ENCODE results near the gene ARHGEF12. TPM values are rescaled to one million over a fixed set of nuclear protein-coding genes. Genes with fewer than 3 reads are reported as not detected.

ARHGEF12 gene
- polyA plus RNA-seq, 2 of the 4 experiments (the other 2 are of a cell fraction) = 16.7 to 27.2 TPM

DNA sequence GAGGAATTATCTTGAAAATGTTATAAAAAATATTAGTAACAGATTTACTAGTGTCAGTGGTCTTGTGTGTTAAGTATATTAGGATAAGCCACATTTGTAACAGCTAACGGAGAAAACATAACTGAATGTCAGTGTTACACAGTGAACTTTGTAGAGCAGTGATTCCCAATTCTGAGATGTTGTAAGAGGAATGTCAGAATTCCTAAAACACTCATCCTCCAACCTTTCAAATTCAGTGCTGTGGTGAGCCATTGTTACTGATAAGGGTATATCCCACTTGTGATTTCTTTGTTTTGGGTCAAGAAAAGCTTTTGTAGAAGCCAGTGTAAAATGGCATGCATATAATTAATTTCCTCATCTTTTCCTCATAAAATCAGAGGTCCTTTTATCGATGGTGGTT lies 61.9 kb downstream of the ARHGEF12 start:
- DNase-seq (ENCODE audit: low read depth in 1 of 2, low spot score in 1 of 2) = no peak
- Histone ChIP-seq H3K27ac (no peak overlapping the region), H3K9me3 (no peaks in the 10 kb centered on the region), H3K4me1 (peaks cover 44% of the 10 kb centered on the region), H3K4me3 (no peak overlapping the region), H3K4me2 (peak overlapping the region; percentile 9; the same call in 1 of the 3 replicates)
- POLR2A ChIA-PET = no interaction called here
- TF ChIP-seq, protein P1, sequence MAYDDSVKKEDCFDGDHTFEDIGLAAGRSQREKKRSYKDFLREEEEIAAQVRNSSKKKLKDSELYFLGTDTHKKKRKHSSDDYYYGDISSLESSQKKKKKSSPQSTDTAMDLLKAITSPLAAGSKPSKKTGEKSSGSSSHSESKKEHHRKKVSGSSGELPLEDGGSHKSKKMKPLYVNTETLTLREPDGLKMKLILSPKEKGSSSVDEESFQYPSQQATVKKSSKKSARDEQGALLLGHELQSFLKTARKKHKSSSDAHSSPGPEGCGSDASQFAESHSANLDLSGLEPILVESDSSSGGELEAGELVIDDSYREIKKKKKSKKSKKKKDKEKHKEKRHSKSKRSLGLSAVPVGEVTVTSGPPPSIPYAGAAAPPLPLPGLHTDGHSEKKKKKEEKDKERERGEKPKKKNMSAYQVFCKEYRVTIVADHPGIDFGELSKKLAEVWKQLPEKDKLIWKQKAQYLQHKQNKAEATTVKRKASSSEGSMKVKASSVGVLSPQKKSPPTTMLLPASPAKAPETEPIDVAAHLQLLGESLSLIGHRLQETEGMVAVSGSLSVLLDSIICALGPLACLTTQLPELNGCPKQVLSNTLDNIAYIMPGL (CRISPR knock-in tag; IDR thresholded peaks at IDR 0.05; ENCODE audit: borderline replicate concordance) = no peak
- TF ChIP-seq EHMT2 (IDR thresholded peaks at IDR 0.05; ENCODE audit: low read depth) (no peak), NFE2L2 (conservative IDR thresholded peaks at IDR 0.05; ENCODE audit: low read length) (no peak), FOSL2 (IDR thresholded peaks at IDR 0.05) (no peak), FOSL2 (CRISPR knock-in tag; IDR thresholded peaks at IDR 0.05) (no peak), ZC3H11A (IDR thresholded peaks at IDR 0.05) (no peak), CHD4 (IDR thresholded peaks at IDR 0.05; ENCODE audit: borderline replicate concordance) (no peak), FOXS1 (CRISPR knock-in tag; IDR thresholded peaks at IDR 0.05) (no peak), CHD2 (IDR thresholded peaks at IDR 0.05; ENCODE audit: low read length, partially characterized antibody) (no peak), RFX5 (IDR thresholded peaks at IDR 0.05) (no peak)
- TF ChIP-seq, protein P2, sequence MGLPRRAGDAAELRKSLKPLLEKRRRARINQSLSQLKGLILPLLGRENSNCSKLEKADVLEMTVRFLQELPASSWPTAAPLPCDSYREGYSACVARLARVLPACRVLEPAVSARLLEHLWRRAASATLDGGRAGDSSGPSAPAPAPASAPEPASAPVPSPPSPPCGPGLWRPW (IDR thresholded peaks at IDR 0.05) = no peak
- TF ChIP-seq, protein P3, sequence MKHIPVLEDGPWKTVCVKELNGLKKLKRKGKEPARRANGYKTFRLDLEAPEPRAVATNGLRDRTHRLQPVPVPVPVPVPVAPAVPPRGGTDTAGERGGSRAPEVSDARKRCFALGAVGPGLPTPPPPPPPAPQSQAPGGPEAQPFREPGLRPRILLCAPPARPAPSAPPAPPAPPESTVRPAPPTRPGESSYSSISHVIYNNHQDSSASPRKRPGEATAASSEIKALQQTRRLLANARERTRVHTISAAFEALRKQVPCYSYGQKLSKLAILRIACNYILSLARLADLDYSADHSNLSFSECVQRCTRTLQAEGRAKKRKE (CRISPR knock-in tag; IDR thresholded peaks at IDR 0.05; ENCODE audit: low read depth) = no peak
- no peak for ATAC-seq
- FAIRE-seq = no peak
- 79% methylated on average over 2 of the region's 2 CpGs for WGBS (ENCODE audit: missing lambda C conversion rate)
- CTCF ChIA-PET = no interaction called here

DNA sequence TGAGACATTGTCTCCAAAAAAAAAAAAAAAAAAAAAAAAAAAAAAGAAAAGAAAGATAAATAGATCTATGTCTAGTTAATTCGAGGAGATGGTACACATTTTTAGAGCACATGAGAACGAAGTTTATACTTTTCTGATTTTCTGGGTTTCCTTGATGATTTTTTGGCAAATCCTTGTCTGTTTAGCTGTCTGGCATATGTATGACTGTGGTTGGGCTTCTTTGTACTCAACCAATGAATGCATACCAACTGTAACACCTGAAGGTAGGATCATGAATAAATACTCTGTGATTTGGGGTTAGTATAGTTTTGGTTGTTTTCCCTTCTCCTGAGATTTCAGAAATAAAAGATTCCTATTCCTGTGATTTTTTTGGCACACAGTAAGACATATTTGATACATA lies 63.1 kb downstream of the ARHGEF12 start:
- FAIRE-seq = no peak
- no peak for ATAC-seq
- 48% methylated on average over 2 of the region's 2 CpGs for WGBS (ENCODE audit: missing lambda C conversion rate)

More for the DNA sequence above, 63.1 kb downstream of the ARHGEF12 start:
- Histone ChIP-seq H3K4me3 (no peak overlapping the region), H3K4me1 (peaks cover 54% of the 10 kb centered on the region), H3K4me2 (peak overlapping the region; percentile 82), H3K27ac (no peak overlapping the region), H3K9me3 (no peaks in the 10 kb centered on the region)
- DNase-seq (ENCODE audit: low read depth in 1 of 2, low spot score in 1 of 2) = no peak
- POLR2A ChIA-PET = no interaction called here
- no peak for TF ChIP-seq CHD4 (IDR thresholded peaks at IDR 0.05; ENCODE audit: borderline replicate concordance)
- no peak for TF ChIP-seq MAFK (IDR thresholded peaks at IDR 0.05; ENCODE audit: partially characterized antibody)
- TF ChIP-seq, protein P4, sequence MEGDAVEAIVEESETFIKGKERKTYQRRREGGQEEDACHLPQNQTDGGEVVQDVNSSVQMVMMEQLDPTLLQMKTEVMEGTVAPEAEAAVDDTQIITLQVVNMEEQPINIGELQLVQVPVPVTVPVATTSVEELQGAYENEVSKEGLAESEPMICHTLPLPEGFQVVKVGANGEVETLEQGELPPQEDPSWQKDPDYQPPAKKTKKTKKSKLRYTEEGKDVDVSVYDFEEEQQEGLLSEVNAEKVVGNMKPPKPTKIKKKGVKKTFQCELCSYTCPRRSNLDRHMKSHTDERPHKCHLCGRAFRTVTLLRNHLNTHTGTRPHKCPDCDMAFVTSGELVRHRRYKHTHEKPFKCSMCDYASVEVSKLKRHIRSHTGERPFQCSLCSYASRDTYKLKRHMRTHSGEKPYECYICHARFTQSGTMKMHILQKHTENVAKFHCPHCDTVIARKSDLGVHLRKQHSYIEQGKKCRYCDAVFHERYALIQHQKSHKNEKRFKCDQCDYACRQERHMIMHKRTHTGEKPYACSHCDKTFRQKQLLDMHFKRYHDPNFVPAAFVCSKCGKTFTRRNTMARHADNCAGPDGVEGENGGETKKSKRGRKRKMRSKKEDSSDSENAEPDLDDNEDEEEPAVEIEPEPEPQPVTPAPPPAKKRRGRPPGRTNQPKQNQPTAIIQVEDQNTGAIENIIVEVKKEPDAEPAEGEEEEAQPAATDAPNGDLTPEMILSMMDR (IDR thresholded peaks at IDR 0.05) = no peak
- no peak for TF ChIP-seq POLR2A (IDR thresholded peaks at IDR 0.05; ENCODE audit: low read length)
- TF ChIP-seq SREBF2 (IDR thresholded peaks at IDR 0.05) = no peak
- TF ChIP-seq RFX5 (IDR thresholded peaks at IDR 0.05) = no peak
- no peak for TF ChIP-seq HDAC2 (IDR thresholded peaks at IDR 0.05)
- TF ChIP-seq, protein P5, sequence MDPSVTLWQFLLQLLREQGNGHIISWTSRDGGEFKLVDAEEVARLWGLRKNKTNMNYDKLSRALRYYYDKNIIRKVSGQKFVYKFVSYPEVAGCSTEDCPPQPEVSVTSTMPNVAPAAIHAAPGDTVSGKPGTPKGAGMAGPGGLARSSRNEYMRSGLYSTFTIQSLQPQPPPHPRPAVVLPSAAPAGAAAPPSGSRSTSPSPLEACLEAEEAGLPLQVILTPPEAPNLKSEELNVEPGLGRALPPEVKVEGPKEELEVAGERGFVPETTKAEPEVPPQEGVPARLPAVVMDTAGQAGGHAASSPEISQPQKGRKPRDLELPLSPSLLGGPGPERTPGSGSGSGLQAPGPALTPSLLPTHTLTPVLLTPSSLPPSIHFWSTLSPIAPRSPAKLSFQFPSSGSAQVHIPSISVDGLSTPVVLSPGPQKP (IDR thresholded peaks at IDR 0.05; ENCODE audit: low read depth, low read length) = no peak
- CTCF ChIA-PET = interaction anchor here (0.6 to 2.2 kb wide), 2 partner anchors 31 to 63 kb away, joined by 3 to 8 read pairs; partner anchors contain the start of gene ARHGEF12
